H4 (cell line): ENCODE data around the gene TUBG2. TPM values are rescaled to one million over a fixed set of nuclear protein-coding genes. Genes with fewer than 3 reads are reported as not detected.
"Not testable (repeated sequence)": the region's sequence is repeated elsewhere in the genome, so short reads cannot be mapped to it uniquely, and the experiment has no call there.

Experiments used
- DNase-seq: peaks from one replicate; pipeline ENCODE4 v3.0.0-alpha.2; 2015; ENCODE audit warnings: low spot score
- total RNA-seq: library from RNA; depleted of rRNA; stranded (reverse); fragments of >200 nt; shearing (Covaris generic); gene quantifications from 2 replicates; pipeline ENCODE4 v1.2.3, GENCODE V29; 2014; rRNA removed

The TUBG2 gene
- total RNA-seq = 5.5 and 7.5 TPM in 2 replicates

- peak; percentile 76 for DNase-seq
Observed at GRCh38 chr17:42659079-42659931, at the start of gene TUBG2. TUBG2 (plus strand) TSS chr17:42659284; CDS start chr17:42659504, 220 bp downstream.

- not testable (repeated sequence) for DNase-seq
Observed at GRCh38 chr17:42609814-42610801, 49.0 kb upstream of the TUBG2 start.

GRCh38 chr17:42612013-42612412, 47.1 kb upstream of the TUBG2 start:
- DNase-seq = no peak

- DNase-seq = no peak
Observed at GRCh38 chr17:42613699-42614295, 45.3 kb upstream of the TUBG2 start.

GRCh38 chr17:42617956-42618431, 41.1 kb upstream of the TUBG2 start:
- no peak for DNase-seq

GRCh38 chr17:42618442-42619150, 40.5 kb upstream of the TUBG2 start:
- DNase-seq = peak; percentile 68

- DNase-seq = not testable (repeated sequence)
Observed at GRCh38 chr17:42621987-42622386, 37.1 kb upstream of the TUBG2 start.

- DNase-seq = no peak
Observed at GRCh38 chr17:42623271-42623670, 35.8 kb upstream of the TUBG2 start.

- peak; percentile 48 for DNase-seq
Observed at GRCh38 chr17:42623732-42624596, 35.1 kb upstream of the TUBG2 start.

GRCh38 chr17:42627032-42627764, 31.9 kb upstream of the TUBG2 start:
- not testable (repeated sequence) for DNase-seq

GRCh38 chr17:42629411-42630009, 29.6 kb upstream of the TUBG2 start:
- no peak for DNase-seq

GRCh38 chr17:42632949-42633444, 26.1 kb upstream of the TUBG2 start:
- no peak for DNase-seq

GRCh38 chr17:42639525-42640113, 19.5 kb upstream of the TUBG2 start:
- DNase-seq = no peak

- DNase-seq = no peak
Observed at GRCh38 chr17:42640121-42640520, 19.0 kb upstream of the TUBG2 start.

- no peak for DNase-seq
Observed at GRCh38 chr17:42642336-42642735, 16.7 kb upstream of the TUBG2 start.

- no peak for DNase-seq
Observed at GRCh38 chr17:42647778-42648177, 11.3 kb upstream of the TUBG2 start.

- DNase-seq = no peak
Observed at GRCh38 chr17:42651392-42651791, 7.7 kb upstream of the TUBG2 start.
